Endothelial cell of umbilical vein (primary cell): Measurements from ENCODE around the gene CBX2. TPM values are rescaled to one million over a fixed set of nuclear protein-coding genes. Genes with fewer than 3 reads are reported as not detected.

Experiments used
- BruUV-seq: library from RNA; stranded (reverse); fragments of 400-500 nt; replicated peaks from 2 replicates; lab custom pipeline; 2021; lab: Mats Ljungman, UMichigan
- CTCF ChIA-PET: fragments of 300-600, 350-600 bp; sonication (Branson Sonifier 250); formaldehyde crosslinking; loops from one replicate; lab custom pipeline; 2021; ENCODE audit warnings: antibody characterized with exemption, inconsistent platforms; lab: Charles Lee
- POLR2A ChIA-PET: fragments of 300-600, 350-600 bp; sonication (Branson Sonifier 250); formaldehyde crosslinking; loops from one replicate; lab custom pipeline; 2021; ENCODE audit warnings: antibody characterized with exemption, inconsistent platforms; lab: Charles Lee
- DNase-seq: peaks from one replicate; pipeline ENCODE4 v3.0.0-alpha.2; 2011; ENCODE audit warnings: low read depth, low spot score
- FAIRE-seq: peaks from 2 replicates; lab custom pipeline; 2011; peaks lifted over from hg19 to GRCh38; lab: Jason Lieb, UNC
- H2AFZ ChIP-seq: 2 replicates; pipeline ENCODE4 v1.6.0; 2012; ENCODE audit warnings: low read depth, low read length, control low read depth, inconsistent platforms
- H3K27ac ChIP-seq: 2 replicates; pipeline ENCODE4 v1.5.1; 2011; ENCODE audit warnings: low read depth, mild to moderate bottlenecking, control low read depth, low read length, moderate library complexity; ENCODE audit not compliant: insufficient read depth
- H3K27me3 ChIP-seq, 2 experiments: 2 replicates each; pipeline versions ENCODE4 v1.6.0 to v1.6.1; 2011; ENCODE audit warnings: low read length in 2 of 2, mixed read lengths in 1 of 2; ENCODE audit not compliant: control insufficient read depth in 2 of 2, insufficient read depth in 2 of 2
- H3K36me3 ChIP-seq, 2 experiments: 2 replicates in 1 of 2; 3 replicates in 1 of 2; pipeline ENCODE4 v1.5.1; 2011; ENCODE audit warnings: low read length in 2 of 2, mild to moderate bottlenecking in 1 of 2, moderate library complexity in 1 of 2; ENCODE audit not compliant: control insufficient read depth in 2 of 2, insufficient read depth in 2 of 2; ENCODE audit errors: extremely low read depth in 1 of 2
- H3K4me1 ChIP-seq: 3 replicates; pipeline ENCODE4 v1.5.1; 2011; ENCODE audit warnings: mild to moderate bottlenecking, low read length; ENCODE audit not compliant: control insufficient read depth, insufficient read depth; ENCODE audit errors: extremely low read depth
- H3K4me2 ChIP-seq: 2 replicates; pipeline ENCODE4 v1.6.1; 2011; ENCODE audit warnings: low read length, control low read depth, mixed read lengths; ENCODE audit not compliant: insufficient read depth
- H3K4me3 ChIP-seq, 3 experiments: fragments of 200-600 bp in 1 of 3; sonication (generic), shearing (Covaris generic) in 1 of 3; replicated peaks in 1 of 3; 2 replicates each; pipeline ENCODE4 v1.5.1; 2011 to 2016; ENCODE audit warnings: control low read depth in 3 of 3, low read length in 3 of 3, mild to moderate bottlenecking in 2 of 3, inconsistent platforms in 1 of 3, low read depth in 1 of 3, moderate library complexity in 1 of 3; ENCODE audit not compliant: insufficient read depth in 1 of 3
- H3K79me2 ChIP-seq: 2 replicates; pipeline ENCODE4 v1.6.0; 2012; ENCODE audit warnings: low read length, inconsistent platforms; ENCODE audit not compliant: control insufficient read depth, insufficient read depth
- H3K9ac ChIP-seq: replicated peaks from 2 replicates; pipeline ENCODE3; 2011; ENCODE audit warnings: low read length, control low read depth; ENCODE audit not compliant: insufficient read depth; ENCODE audit errors: extremely low read depth
- H3K9me1 ChIP-seq: replicated peaks from 3 replicates; pipeline ENCODE4 v1.6.0; 2011; ENCODE audit warnings: mild to moderate bottlenecking, low read length; ENCODE audit not compliant: control insufficient read depth, insufficient read depth; ENCODE audit errors: extremely low read depth
- H3K9me3 ChIP-seq: replicated peaks from 2 replicates; pipeline ENCODE4 v1.5.1; 2012; ENCODE audit warnings: low read length, inconsistent platforms; ENCODE audit not compliant: control insufficient read depth, insufficient read depth
- H4K20me1 ChIP-seq: replicated peaks from 2 replicates; pipeline ENCODE3; 2011; ENCODE audit warnings: mild to moderate bottlenecking, low read length; ENCODE audit not compliant: control insufficient read depth, insufficient read depth; ENCODE audit errors: extremely low read depth
- EZH2 ChIP-seq: IDR thresholded peaks from 2 replicates; pipeline ENCODE4 v1.6.1; 2012; ENCODE audit warnings: borderline replicate concordance, low read depth, mild to moderate bottlenecking, moderate library complexity, low read length, inconsistent platforms; ENCODE audit not compliant: severe bottlenecking
- FOS ChIP-seq: IDR thresholded peaks from 2 replicates; pipeline ENCODE4 v1.6.1; 2011; ENCODE audit warnings: mild to moderate bottlenecking, low read length, moderate library complexity, borderline replicate concordance; ENCODE audit not compliant: insufficient read depth
- GATA2 ChIP-seq: IDR thresholded peaks from 2 replicates; pipeline ENCODE4 v1.7.0; 2011; ENCODE audit warnings: low read depth, mild to moderate bottlenecking, moderate library complexity, mixed read lengths, low read length; ENCODE audit not compliant: insufficient read length, insufficient read depth
- JUN ChIP-seq: IDR thresholded peaks from 2 replicates; pipeline ENCODE4 v1.6.1; 2011; ENCODE audit warnings: borderline replicate concordance, low read depth; ENCODE audit not compliant: insufficient read length, insufficient read depth
- MYC ChIP-seq: IDR thresholded peaks from one replicate; pipeline ENCODE4 v1.6.1; 2011; ENCODE audit warnings: mild to moderate bottlenecking, low read depth, low read length
- POLR2A ChIP-seq: IDR thresholded peaks from 2 replicates; pipeline ENCODE4 v1.6.1; 2012; ENCODE audit warnings: low read depth, mild to moderate bottlenecking, control low read depth, low read length
- POLR2AphosphoS5 ChIP-seq: IDR thresholded peaks from 2 replicates; pipeline ENCODE4 v1.6.1; 2012; ENCODE audit warnings: low read depth, mild to moderate bottlenecking, control low read depth, low read length, moderate library complexity; ENCODE audit not compliant: insufficient read depth
- dilution Hi-C: fragments of 300-500 bp; cut with MboI; formaldehyde crosslinking; loops from one replicate; pipeline ENCODE4 v1.15.0; 2019; ENCODE audit warnings: low sequenced_read_pairs; ENCODE audit not compliant: extremely low pct_ligation_motif_present
- intact Hi-C: fragments of 100-400 bp; cut with micrococcal nuclease; formaldehyde crosslinking; loops from one replicate; pipeline ENCODE4 v1.10.0; 2022
- polyA plus RNA-seq, 4 experiments: library from polyadenylated mRNA; depleted of rRNA in 3 of 4; stranded (reverse) in 3 of 4; unstranded in 1 of 4; fragments of >200 nt; gene quantifications; 2 replicates each; pipeline versions ENCODE4 v1.2.1 to v1.2.3, GENCODE V29; 2011 to 2012; ENCODE audit warnings: missing spikeins in 1 of 4
- total RNA-seq: library from RNA; stranded (reverse); gene quantifications from 2 replicates; pipeline ENCODE4 v1.2.3, GENCODE V29; 2021
- TF ChIP-seq, protein P1 (sequence below), 2 donors: IDR thresholded peaks; 1 replicate in 1 of 2; 2 replicates in 1 of 2; pipeline ENCODE4 v1.5.1; 2011; ENCODE audit warnings: low read length in 2 of 2, mild to moderate bottlenecking in 2 of 2, moderate library complexity in 2 of 2, control low read depth in 1 of 2, inconsistent platforms in 1 of 2, low read depth in 1 of 2; ENCODE audit not compliant: insufficient read depth in 1 of 2; ENCODE audit errors: extremely low read depth in 1 of 2
- TF ChIP-seq, protein P2 (sequence below): IDR thresholded peaks from 2 replicates; pipeline ENCODE4 v1.6.1; 2011; ENCODE audit not compliant: insufficient read depth, insufficient read length

CBX2 gene
- total and polyA plus RNA-seq, 2 donors (not counting 3 experiments of a cell fraction or from before 2014, with no cell fraction given) = 10.5 to 20.0 TPM

DNA sequence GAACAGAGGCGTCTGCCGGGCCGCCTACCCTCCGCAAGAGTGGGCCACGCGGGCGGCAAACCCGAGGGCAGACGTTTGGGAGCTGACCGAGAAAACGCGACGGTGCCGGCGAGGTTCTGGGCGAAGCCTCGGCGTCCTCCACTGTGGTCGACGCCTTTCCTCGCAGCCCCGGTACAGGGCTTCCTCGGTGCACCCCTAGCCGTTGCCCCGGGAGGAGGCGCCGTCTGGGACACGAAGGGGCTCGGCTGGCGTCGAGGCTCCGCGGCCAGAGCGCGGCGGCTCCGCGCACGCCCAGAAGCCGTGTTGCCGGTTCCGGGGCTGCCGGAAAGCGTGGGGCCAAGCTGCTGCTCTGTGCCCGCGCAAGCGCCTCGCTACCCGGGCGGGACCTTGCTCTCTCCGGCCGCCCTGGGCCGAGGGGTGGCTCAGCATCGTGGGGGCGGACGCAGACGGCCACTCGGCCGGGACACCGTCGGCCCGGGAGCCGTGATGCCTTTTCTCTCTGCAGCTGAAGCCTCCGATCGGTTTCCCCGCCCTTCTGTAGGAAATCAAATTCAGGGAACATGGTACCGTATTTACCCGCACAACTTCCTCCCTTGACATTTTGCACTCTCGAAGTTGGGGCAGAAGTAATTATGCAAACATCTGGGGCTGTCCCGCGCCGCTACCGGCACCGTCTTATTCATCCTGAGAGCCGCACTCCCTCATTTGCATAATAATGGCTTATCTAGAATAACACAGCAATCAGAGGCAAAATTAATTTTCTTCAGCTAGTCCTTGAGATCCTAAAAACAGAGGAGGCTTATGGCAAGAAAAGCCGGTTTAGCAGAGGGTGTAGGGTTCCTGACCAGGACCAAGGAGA, 26.3 kb downstream of the CBX2 start:
- H3K27me3 ChIP-seq = peaks cover 97 to 100% of the 10 kb centered on the region in 2 experiments
- ChIA-PET CTCF (interaction anchor here (1.1 to 2.5 kb wide), 4 partner anchors 8 to 31 kb away, joined by 3 to 8 read pairs (median 6); no protein-coding TSS in a partner anchor), POLR2A (interaction anchor here (1.0 kb wide), 1 partner anchor 35 kb away, joined by 4 read pairs; the partner anchor contains the start of gene CBX4)
- H3K27ac ChIP-seq = no peak overlapping the region
- no peak overlapping the region for H3K4me2 ChIP-seq
- no TSS peak for BruUV-seq
- H3K4me3 ChIP-seq = no peak overlapping the region
- H2AFZ ChIP-seq = no peak overlapping the region
- intact Hi-C loops (no loop called here), dilution Hi-C loops (no loop called here)
- FAIRE-seq (no peak), DNase-seq (no peak)
- H3K36me3 ChIP-seq = no peaks in the 10 kb centered on the region
- no peaks in the 10 kb centered on the region for H4K20me1 ChIP-seq
- no peaks in the 10 kb centered on the region for H3K9me3 ChIP-seq
- H3K79me2 ChIP-seq = no peaks in the 10 kb centered on the region
- TF ChIP-seq EZH2 (peak; percentile 97), JUN (no peak)
- no peaks in the 10 kb centered on the region for H3K4me1 ChIP-seq
- H3K9ac ChIP-seq = no peak overlapping the region
- H3K9me1 ChIP-seq = no peaks in the 10 kb centered on the region

DNA sequence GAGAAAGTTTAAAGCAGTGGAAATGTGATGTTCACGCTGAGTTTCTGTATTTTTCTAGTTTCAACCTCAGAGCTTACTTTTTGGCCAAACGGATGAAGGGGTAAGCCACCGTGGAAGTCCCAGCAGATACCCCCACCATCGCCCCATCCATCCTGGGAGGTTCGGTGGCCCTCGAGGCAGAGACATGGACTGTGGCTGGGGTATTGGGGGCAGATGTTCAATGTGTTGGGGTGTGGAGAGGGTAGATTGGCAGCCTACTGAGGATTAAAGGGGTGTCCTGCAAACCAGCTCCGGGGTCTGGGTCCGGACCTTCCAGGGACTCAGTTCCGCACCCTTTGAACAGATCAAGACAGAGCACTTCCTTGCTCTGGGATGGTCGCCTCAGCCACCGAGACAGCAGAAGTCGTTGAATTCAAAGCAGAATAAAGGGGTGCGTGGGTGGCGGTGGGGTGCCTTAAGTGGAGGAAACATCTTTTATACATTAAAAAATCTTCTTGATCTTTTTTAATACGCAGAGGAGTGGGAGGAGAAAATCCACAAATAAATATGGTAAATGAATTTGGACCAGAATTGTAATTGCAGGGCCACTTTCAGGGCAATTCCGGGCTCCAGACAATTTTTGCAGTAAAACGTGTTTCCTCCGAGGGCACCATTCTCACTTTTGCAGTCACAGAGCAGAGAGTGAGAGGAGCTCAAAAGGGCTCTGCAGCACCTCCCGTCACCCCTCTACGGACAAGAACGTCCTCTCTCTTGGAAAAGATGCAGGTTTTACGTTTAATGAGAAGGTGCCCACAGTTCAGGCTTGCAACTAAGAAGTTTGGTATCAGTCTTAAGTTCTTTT, 27.1 kb downstream of the CBX2 start:
- TF ChIP-seq, protein P1, sequence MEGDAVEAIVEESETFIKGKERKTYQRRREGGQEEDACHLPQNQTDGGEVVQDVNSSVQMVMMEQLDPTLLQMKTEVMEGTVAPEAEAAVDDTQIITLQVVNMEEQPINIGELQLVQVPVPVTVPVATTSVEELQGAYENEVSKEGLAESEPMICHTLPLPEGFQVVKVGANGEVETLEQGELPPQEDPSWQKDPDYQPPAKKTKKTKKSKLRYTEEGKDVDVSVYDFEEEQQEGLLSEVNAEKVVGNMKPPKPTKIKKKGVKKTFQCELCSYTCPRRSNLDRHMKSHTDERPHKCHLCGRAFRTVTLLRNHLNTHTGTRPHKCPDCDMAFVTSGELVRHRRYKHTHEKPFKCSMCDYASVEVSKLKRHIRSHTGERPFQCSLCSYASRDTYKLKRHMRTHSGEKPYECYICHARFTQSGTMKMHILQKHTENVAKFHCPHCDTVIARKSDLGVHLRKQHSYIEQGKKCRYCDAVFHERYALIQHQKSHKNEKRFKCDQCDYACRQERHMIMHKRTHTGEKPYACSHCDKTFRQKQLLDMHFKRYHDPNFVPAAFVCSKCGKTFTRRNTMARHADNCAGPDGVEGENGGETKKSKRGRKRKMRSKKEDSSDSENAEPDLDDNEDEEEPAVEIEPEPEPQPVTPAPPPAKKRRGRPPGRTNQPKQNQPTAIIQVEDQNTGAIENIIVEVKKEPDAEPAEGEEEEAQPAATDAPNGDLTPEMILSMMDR (IDR thresholded peaks at IDR 0.05; ENCODE audit: extremely low read depth in 1 of 2, insufficient read depth in 1 of 2, low read depth in 1 of 2, low read length in 2 of 2) = no peak
- no peak for TF ChIP-seq EZH2
- TF ChIP-seq MYC = no peak
- no peak for TF ChIP-seq POLR2AphosphoS5
- TF ChIP-seq, protein P2, sequence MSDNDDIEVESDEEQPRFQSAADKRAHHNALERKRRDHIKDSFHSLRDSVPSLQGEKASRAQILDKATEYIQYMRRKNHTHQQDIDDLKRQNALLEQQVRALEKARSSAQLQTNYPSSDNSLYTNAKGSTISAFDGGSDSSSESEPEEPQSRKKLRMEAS = no peak
- no peak for TF ChIP-seq FOS
- TF ChIP-seq GATA2 = no peak
- TF ChIP-seq JUN = no peak
- TF ChIP-seq POLR2A = no peak
- Histone ChIP-seq H3K9me3 (no peaks in the 10 kb centered on the region), H4K20me1 (no peaks in the 10 kb centered on the region), H3K4me2 (no peak overlapping the region), H2AFZ (no peak overlapping the region), H3K79me2 (no peaks in the 10 kb centered on the region), H3K4me1 (no peaks in the 10 kb centered on the region), H3K36me3 (no peaks in the 10 kb centered on the region), H3K9me1 (no peaks in the 10 kb centered on the region), H3K4me3 (no peak overlapping the region), H3K27ac (no peak overlapping the region), H3K9ac (no peak overlapping the region), H3K27me3 (peaks cover 92 to 96% of the 10 kb centered on the region in 2 experiments)
- FAIRE-seq = no peak
- CTCF ChIA-PET = interaction anchor here (1.0 to 1.4 kb wide), 3 partner anchors 12 to 18 kb away, joined by 3 read pairs; no protein-coding TSS in a partner anchor
- POLR2A ChIA-PET = no interaction called here
- BruUV-seq = no TSS peak
- intact Hi-C loops = no loop called here
- DNase-seq = no peak
- dilution Hi-C loops = no loop called here
